Vagina (tissue), 2 donors: ENCODE measurements around the gene FOXK1.

ENCODE experiments used
- POLR2A ChIP-seq, 2 donors: fragments of 450-650 bp; IDR thresholded peaks; one replicate each; pipeline ENCODE4 v1.6.1; 2017; ENCODE audit warnings: antibody characterized with exemption in 2 of 2, mild to moderate bottlenecking in 2 of 2, moderate library complexity in 2 of 2
- POLR2AphosphoS5 ChIP-seq, 2 donors: sonication (generic); formaldehyde crosslinking; IDR thresholded peaks; one replicate each; pipeline ENCODE4 v1.9.0; 2017; ENCODE audit warnings: antibody characterized with exemption in 2 of 2, mild to moderate bottlenecking in 2 of 2, low read depth in 1 of 2; ENCODE audit not compliant: insufficient read depth in 1 of 2
- TF ChIP-seq, protein P1 (sequence below), 3 experiments: fragments of 450-650 bp in 2 of 3; fragments of 200-600 bp in 1 of 3; sonication (generic) in 1 of 3; IDR thresholded peaks; one replicate each; pipeline ENCODE4 v1.5.1; 2017 to 2019; ENCODE audit warnings: antibody characterized with exemption in 3 of 3, mild to moderate bottlenecking in 2 of 3, moderate library complexity in 2 of 3

DNA sequence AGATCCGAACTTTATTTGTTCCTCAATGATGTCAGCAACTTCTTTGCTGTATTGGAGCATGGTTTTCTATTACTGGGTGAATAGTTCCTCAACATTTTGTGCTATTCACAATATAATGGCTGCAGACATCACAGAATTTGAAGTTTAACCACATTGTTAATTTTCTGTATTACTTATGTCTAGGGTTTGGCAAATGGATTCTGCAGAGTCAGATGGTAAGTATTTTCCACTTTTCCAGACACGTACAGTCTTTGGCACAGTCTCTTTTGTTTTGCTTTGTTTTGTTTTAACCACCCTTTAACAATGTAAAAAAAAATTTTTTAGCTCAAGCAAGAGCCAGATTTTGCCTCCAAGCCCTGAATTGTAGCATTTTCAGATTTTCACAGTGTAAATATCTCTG, 36.8 kb upstream of the FOXK1 start:
- TF ChIP-seq, protein P1, sequence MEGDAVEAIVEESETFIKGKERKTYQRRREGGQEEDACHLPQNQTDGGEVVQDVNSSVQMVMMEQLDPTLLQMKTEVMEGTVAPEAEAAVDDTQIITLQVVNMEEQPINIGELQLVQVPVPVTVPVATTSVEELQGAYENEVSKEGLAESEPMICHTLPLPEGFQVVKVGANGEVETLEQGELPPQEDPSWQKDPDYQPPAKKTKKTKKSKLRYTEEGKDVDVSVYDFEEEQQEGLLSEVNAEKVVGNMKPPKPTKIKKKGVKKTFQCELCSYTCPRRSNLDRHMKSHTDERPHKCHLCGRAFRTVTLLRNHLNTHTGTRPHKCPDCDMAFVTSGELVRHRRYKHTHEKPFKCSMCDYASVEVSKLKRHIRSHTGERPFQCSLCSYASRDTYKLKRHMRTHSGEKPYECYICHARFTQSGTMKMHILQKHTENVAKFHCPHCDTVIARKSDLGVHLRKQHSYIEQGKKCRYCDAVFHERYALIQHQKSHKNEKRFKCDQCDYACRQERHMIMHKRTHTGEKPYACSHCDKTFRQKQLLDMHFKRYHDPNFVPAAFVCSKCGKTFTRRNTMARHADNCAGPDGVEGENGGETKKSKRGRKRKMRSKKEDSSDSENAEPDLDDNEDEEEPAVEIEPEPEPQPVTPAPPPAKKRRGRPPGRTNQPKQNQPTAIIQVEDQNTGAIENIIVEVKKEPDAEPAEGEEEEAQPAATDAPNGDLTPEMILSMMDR (IDR thresholded peaks at IDR 0.05): no peak
- TF ChIP-seq POLR2A (IDR thresholded peaks at IDR 0.05) (no peak), POLR2AphosphoS5 (IDR thresholded peaks at IDR 0.05; ENCODE audit: insufficient read depth in 1 of 2, low read depth in 1 of 2) (no peak)
